Measurements from ENCODE around the gene DTNBP1.

DNA sequence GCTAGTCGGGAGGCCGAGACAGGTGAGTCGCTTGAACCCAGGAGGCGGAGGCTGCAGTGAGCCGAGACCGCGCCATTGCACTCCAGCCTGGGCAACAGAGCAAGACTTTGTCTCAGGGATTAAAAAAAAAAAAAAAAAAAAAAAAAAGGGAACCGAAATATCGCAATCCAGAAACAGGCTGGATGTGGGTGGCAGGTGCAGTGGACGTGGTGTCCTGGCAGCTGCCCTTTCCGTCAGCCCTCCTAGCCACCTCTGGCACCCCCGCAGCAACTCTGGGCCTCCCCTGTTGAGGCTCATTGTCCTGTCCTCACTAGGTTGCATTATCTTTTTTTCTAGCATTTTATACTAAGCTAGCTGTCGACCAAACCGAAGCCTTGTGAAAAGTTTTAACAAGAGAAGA is 113.5 kb downstream of the DTNBP1 start:
- TF ChIP-seq JUN (IDR thresholded peaks at IDR 0.05) (no peak), EP300 (IDR thresholded peaks at IDR 0.05) (no peak), RAD21 (conservative IDR thresholded peaks at IDR 0.05 in 1 of 2, IDR thresholded peaks at IDR 0.05 in 1 of 2) (no peak), ZFP36 (IDR thresholded peaks at IDR 0.05; ENCODE audit: borderline replicate concordance, partially characterized antibody) (no peak), MAZ (IDR thresholded peaks at IDR 0.05; ENCODE audit: borderline replicate concordance, low read depth, low read length) (no peak), POLR2A (IDR thresholded peaks at IDR 0.05; ENCODE audit: low read length) (no peak), PHF8 (IDR thresholded peaks at IDR 0.05; ENCODE audit: borderline replicate concordance, low read depth) (no peak), POLR2AphosphoS2 (conservative IDR thresholded peaks at IDR 0.05; ENCODE audit: low read length) (no peak), BHLHE40 (IDR thresholded peaks at IDR 0.05; ENCODE audit: low read depth, low read length) (no peak), RCOR1 (IDR thresholded peaks at IDR 0.05; ENCODE audit: low read depth, low read length) (no peak)
- TF ChIP-seq, protein P1, sequence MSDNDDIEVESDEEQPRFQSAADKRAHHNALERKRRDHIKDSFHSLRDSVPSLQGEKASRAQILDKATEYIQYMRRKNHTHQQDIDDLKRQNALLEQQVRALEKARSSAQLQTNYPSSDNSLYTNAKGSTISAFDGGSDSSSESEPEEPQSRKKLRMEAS (IDR thresholded peaks at IDR 0.05) = no peak
- TF ChIP-seq, protein P2, sequence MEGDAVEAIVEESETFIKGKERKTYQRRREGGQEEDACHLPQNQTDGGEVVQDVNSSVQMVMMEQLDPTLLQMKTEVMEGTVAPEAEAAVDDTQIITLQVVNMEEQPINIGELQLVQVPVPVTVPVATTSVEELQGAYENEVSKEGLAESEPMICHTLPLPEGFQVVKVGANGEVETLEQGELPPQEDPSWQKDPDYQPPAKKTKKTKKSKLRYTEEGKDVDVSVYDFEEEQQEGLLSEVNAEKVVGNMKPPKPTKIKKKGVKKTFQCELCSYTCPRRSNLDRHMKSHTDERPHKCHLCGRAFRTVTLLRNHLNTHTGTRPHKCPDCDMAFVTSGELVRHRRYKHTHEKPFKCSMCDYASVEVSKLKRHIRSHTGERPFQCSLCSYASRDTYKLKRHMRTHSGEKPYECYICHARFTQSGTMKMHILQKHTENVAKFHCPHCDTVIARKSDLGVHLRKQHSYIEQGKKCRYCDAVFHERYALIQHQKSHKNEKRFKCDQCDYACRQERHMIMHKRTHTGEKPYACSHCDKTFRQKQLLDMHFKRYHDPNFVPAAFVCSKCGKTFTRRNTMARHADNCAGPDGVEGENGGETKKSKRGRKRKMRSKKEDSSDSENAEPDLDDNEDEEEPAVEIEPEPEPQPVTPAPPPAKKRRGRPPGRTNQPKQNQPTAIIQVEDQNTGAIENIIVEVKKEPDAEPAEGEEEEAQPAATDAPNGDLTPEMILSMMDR (IDR thresholded peaks at IDR 0.05) = no peak
